SIG-M5 treated with dmso at 0.1 percent for 504 hours (cell line): ENCODE measurements around the gene MID2.
"Not testable (repeated sequence)": the region's sequence is repeated elsewhere in the genome, so short reads cannot be mapped to it uniquely, and the experiment has no call there.

Experiments
- DNase-seq: peaks from one replicate; lab custom pipeline; 2025; ENCODE audit not compliant: unreplicated experiment; lab: John Stamatoyannopoulos, UW

The MID2 gene, protein sequence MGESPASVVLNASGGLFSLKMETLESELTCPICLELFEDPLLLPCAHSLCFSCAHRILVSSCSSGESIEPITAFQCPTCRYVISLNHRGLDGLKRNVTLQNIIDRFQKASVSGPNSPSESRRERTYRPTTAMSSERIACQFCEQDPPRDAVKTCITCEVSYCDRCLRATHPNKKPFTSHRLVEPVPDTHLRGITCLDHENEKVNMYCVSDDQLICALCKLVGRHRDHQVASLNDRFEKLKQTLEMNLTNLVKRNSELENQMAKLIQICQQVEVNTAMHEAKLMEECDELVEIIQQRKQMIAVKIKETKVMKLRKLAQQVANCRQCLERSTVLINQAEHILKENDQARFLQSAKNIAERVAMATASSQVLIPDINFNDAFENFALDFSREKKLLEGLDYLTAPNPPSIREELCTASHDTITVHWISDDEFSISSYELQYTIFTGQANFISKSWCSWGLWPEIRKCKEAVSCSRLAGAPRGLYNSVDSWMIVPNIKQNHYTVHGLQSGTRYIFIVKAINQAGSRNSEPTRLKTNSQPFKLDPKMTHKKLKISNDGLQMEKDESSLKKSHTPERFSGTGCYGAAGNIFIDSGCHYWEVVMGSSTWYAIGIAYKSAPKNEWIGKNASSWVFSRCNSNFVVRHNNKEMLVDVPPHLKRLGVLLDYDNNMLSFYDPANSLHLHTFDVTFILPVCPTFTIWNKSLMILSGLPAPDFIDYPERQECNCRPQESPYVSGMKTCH

DNA sequence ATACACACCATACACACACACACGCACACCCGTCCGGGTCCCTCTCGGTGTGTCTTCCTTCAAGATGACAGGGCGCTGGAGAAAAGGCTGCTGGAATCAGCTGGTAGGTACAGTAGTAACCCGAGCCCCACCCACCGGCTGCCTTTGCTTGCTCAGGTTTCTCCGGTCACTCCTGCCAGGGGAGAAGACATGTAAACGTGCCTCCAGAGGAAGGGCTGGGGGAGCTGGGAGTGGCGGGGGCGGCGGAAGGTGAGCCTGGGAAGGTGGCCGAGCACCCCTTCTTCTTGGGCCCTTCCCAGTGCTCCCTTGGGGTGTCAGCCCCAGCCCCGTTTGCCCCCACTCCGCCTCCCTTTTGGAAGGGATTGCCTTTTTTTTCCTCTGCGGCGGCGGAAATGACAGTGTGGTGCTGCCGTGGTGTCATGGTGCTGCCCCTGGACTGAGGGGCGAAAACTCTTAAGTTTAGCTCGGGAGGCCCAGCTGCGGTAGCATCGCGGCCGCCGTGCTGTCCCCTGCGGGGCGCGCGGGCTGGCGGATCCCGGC is at the start of gene MID2:
TSS of gene MID2 (plus strand) at position 169 of the 540 bp plus-strand sequence. CDS start 561 bp downstream, outside the sequence.
- DNase-seq = no peak

DNA sequence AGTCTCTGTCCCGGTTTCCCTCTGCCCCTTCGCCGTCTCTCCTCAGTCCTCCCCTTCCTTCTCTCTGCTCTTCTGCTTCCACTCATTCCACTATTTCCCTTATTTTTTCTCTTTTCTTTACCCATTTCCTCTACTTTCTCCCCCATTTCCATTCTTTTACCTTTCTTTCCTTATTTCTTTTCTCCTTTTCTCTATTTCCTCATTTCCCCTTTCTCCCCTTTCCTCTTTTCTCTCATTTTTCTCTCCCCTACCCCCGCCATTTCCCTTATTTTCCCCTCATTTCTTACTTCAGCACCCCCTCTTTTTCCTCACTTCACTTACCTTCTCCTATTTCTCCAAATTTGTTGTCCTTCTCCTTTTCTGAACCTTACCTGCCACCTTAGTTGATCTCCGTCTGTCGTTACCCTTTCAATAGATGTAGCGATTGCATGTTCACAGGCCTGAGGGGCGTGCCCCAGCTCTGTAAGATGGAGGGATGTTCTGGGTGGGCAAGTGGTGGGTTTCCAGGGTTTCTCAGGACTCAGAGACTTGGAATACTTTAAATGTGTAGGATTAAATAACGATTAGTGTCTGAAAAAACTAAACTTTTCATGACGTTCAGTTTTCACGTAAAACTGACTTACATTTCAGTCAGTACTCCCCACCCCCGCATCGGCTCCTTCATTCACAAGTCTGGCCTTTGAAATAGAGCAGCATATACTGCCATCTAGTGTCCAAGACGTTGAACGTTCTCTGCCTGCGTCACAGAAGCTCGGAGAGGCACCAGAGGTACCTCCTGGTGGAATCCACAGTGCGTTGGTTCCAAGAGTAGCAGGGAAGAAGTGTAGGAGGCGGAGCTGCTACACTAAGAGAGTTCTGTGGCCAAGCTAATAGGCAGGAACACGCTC is 48.8 kb upstream of the MID2 start:
- peak; percentile 86 for DNase-seq

DNA sequence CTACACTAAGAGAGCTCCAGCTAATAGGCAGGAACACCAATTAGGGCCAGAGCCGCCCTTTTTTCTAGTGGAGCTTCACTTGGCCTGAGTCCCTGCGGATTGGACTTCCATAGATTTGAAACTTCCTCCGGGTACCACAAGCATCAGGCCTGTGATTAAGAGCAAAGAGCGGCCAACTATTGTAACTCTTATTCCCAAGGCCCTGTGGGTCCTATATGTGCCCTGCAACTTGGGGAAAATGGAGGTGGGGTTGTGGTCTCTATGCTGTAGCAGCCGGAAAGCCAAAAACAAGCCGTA is 48.2 kb upstream of the MID2 start, which contains the start of gene NCBP2L:
TSS of gene NCBP2L (plus strand) at position 198 of the 297 bp plus-strand sequence. CDS start 16,488 bp downstream, outside the sequence.
- no peak for DNase-seq

DNA sequence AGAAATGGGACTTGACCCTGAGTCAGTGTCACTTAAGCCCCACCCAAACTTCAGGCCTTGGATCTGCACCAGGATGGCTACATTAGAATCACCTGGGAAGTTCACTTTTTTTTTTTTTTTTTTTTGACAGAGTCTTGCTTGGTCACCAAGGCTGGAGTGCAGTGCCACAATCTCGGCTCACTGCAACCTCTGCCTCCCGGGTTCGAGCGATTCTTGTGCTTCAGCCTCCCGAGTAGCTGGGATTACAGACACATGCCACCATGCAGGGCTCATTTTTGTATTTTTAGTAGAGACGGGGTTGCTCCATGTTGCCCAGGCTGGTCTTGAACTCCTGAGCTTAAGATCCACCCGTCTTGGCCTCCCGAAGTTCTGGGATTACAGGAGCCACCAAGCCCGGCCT is 45.1 kb upstream of the MID2 start:
- no peak for DNase-seq

DNA sequence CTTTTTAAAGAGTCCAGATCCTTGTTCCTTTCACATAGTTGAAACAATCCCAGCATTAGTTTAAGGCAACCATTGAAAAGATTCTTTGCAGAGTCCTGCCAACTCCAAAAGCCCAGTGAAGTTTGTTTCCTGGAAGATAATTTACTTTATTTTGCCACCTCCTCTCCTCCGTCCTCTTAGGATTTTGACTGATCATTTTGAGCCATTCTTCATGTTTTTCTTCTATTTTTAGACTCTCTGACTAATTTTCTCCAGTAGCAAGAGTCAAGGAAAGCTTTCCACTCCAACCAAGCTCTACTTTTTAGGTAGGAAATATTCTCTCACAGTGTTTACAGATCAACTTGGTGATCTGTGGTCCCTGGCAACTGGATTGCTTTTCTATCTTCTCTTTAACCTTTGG is 37.8 kb upstream of the MID2 start:
- DNase-seq = no peak

DNA sequence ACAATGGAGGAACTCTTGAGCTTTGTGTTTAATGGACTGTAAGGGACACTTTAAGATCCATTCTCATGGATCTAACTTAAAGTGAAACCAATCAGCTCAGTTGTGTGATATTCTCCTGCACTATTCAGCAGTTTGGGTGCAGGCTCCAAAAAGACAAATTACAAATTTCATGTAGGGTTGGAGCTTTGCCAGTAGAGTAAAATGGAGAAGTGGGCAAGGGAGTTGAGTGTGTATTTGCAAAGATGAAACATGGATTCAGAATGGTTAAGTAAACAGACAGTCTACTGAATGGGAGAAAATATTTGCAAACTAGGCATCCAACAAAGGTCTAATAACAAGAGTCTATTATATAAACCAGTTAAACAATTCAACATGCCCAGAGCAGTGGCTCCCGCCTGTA is 21.2 kb upstream of the MID2 start:
- no peak for DNase-seq

DNA sequence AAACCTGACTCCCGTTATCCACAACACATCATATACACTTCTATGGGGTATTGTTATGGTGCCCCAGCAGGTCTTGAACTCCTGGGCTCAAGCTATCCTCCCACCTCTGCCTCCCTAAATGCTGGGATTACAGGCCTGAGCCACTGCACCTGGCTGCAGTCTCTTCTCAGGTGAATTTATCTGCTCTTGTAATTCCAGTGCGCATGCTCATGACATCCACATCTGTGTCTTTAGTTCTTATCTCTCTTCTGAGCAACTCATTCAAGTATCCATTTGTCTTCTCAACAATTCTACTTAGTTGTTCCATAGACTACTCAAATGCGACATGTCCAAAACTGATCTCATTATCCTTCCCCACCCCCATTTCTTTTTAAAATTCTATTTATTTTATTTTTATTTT is 20.5 kb upstream of the MID2 start:
- DNase-seq = no peak

DNA sequence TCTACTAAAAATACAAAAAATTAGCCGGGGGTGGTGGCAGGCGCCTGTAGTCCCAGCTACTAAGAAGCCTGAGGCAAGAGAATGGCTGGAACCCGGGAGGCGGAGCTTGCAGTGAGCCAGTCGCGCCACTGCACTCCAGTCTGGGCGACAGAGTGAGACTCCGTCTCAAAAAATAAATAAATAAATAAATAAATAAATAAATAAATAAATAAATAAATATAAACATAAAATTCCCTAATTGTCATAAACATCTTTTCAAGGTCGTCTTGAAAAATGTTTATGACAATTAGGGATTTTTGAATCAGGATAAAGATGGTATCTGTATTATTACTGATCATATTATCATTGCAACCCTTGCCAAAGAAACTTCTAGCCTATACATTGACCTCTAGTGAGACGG is 15.6 kb upstream of the MID2 start:
- DNase-seq = not testable (repeated sequence)

DNA sequence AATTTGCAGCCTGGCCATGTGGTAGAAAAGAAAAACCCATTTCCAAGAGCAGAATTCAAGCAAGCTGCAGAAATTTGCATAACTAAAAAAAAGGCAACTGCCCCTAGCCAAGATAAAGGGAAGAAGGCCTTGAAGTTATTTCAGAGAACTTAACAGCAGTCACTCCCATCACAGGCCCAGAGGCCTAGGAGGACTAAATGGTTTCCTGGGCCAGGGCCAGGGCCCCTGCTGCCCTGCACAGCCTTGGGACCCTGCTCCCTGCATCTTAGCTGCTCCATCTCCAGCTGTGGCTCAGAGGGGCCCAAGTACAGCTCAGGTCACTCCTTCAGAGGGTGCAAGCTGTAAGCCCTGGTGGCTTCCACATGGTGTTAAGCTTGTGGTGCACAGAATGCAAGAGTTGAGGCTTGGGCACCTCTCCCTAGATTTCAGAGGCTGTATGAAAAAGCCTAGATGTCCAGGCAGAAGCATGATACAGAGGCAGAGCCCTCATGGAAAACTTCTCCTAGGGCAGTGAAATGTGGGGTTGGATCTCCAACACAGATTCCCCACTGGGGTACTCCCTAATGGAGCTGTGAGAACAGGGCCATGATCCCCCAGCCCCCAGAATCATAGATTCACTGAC is 6.7 kb upstream of the MID2 start:
- no peak for DNase-seq

DNA sequence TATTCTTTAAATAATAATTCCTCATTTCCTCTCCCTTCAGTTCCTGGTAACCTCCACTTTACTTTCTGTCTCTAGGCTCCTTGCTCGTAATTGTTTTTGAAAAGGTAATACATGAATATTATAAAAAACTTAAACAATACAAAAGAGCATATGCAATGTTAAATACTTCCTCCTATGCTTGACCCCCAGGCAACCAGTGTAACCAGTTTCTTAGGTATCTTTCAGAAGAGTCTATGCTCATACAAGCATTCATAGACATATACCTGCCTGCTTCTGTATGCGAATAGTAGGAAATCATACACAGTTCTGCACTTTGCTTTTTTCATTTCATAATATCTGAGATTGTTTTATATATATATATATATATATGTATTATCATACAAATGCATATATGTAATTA is 2.6 kb upstream of the MID2 start:
- no peak for DNase-seq

DNA sequence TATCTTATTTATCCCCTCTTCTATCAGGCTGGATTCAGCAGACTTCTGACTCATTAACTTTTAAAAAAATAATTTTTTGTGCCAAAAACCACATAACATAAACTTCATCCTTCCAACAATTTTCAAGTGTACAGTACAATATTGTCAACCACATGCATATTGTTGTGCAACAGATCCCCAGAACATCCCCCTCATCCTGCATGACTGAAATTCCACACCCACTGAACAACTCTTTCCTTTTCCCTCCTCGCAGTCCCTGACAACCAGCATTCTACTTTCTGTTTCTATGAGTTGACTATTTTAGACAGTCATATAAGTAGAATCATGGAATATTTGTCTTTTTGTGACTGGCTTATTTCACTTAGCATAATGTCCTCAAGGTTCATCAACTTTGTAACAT is 2.2 kb upstream of the MID2 start:
- DNase-seq = no peak

DNA sequence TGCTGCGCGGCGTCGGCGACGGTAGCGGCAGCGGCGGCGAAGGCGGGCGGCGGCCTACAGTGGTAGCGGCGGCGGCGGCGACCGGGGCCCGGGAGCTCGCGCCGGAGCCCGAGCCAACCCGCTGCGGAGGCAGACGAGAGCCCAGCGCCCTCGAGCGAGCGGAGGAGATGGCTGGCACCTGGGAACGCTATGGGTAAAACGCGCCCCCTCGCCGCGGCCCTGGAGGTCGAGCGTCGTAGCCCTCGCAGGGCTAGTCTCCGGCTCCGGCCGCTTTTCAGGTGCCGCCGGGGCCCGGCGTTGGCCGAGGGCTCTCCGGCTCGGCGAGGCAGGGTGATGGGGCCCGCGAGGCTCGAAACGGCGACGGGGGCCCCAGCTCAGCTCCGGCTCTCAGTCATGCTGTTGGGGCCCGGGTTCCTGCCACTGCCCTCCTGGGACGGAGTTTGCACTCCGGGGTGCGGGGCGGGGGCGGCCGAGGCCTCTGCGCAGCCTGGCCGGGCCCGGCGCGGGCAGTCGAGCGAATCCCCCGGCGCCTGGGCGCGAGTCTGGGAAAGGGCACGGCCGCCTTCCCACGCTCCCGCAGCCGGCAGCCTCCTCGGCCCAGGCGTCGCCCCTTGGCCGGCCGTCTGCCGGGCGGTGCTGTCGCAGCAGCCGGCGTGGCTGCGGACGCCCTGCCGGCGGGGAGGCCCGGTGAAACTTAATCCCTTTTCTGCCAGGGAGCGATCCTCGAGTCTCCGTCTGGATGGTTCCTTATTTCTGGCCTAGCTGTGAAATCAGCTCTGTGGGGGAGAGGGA is 768 bp downstream of the MID2 start:
- DNase-seq = no peak

DNA sequence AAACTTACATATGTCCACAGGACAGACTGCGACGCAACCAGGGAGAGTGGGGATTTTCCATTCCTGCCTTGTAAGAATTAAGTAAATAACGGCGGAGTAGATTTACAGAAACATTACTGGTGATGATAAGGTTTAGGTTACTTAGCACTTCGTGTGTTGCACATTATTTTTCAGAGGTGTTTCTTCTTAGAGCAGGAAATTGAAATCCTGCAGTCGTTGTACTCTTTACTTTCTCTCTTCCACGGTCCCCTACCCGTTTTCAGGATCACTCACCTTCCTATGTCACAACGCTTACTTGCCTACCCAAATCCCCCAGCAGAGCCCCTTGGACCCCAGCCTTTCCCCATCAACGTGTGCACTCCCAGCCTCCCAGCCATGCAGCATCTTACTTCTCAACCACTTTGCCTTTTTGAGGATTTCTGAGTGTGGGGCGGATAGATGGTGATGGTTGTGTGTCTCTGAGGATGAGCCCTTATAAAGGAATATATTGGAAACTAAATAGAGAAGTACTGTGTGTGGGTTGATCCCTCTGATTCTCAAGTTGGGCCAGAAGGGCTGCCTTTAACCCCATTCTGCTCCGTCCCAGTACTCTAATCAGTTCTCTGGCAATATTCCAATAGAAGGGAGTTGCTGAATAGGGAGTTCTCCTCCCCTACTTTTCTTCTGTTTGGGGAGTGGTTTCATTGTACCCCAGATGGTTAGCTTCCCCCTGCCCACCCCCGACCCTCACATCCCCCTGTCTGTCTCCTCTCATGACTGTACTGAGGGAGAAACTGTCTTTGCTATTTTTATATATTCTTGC is 1.6 kb downstream of the MID2 start:
- DNase-seq = no peak

DNA sequence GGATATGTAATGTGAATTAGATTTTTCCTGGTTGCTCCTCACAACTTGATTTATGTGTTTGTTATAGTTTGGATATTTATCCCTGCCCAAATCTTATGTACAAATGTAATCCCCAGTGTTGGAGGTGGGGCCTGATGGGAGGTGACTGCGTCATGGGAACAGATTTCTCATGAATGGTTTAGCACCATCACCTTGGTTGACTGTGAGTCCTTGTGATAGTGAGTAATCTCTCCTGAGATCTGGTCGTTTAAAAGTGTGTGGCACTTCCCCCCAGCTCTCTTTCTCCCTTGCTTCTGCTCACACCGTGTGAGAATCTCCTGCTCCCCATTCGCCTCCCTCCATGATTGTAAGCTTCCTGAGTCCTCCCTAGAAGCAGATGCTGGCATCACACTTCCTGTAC is 2.2 kb downstream of the MID2 start:
- DNase-seq = no peak

DNA sequence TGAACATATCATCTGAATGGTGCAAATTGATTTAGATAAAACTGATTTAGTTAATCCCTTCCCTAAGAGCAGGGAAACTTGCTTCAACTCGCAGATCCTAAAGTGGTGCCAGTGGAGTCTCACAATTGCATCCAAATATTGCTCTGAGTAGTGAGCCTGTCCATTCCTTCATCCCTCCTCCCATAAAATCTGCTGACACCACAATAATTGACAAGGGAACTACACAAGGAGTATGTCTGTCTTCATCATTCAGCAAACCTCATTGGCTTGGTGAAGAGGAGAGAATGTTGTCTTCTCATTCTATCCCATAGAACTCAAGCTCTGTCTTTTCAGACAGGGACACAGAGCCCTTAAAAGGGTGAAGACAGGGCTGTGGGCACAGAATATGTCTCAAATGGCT is 4.2 kb downstream of the MID2 start:
- no peak for DNase-seq

DNA sequence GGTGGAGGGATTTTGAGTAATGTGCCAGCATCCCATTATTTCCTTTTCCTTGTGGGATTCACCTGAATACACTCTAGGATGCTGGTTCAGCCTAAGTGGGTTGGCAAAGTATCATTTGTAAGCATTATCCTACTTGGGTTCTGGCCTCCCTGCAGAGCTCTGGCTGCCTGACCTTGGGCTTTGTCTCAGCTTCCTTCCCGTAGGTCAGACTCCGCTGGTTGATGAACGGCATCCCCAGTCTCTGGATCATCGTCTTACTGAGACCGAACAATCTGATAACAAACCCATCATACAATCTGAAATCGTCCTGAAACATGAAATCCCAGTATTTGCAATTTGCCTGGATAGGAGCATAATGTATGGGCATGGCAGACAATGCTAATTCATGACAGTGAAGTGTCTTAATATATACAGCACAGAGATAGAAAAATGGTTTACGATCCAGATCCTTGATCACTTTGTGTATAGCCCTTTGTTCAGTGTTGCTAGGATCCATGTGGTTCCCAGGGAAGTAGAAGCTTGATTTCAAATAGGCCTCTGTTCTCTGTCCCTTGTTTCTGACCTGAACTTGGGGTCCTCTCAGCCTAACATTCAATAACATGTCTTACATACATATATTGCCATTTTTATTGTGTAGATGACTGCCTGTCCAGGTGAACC is 5.5 kb downstream of the MID2 start:
- no peak for DNase-seq

DNA sequence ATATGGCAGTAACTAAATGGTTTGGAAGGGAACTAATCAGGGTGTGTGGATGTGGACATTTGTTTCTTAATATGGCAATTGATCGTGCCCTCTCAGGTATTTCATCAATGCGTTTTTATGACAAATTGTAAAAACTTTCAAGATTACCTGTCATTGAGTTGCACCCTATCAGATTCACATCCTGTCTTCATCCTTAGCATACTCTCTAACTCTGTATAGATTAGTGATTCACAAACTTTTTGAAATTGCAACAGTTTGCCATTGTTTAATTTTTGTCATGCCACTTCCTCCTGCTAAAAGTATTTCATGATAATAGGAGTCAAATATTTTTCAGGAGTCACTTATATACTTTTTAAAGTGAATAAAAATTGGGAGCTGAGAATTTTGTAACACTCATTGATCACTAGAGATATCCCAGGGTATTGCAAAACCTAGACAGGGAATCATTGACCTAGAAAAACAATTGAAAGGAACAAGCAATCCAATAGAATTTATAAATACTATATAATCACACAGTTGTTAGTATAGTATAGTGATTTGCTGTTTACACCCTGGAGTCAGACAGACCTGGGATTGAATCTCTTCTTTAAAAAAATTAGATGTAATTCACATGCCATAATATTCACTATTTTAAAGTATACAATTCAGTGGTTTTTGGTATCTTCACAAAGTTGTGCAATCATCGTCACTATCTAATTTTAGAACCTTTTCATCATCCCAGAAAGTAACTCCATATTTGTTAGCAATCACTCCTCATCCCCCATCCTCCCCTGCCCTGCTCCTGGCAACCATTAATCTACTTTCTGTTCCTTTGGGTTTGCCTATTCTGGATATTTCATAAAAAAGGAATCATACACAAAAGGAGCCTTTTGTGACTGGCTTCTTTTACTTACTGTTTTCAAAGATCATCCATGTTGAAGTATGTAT is 8.9 kb downstream of the MID2 start:
- DNase-seq = no peak

DNA sequence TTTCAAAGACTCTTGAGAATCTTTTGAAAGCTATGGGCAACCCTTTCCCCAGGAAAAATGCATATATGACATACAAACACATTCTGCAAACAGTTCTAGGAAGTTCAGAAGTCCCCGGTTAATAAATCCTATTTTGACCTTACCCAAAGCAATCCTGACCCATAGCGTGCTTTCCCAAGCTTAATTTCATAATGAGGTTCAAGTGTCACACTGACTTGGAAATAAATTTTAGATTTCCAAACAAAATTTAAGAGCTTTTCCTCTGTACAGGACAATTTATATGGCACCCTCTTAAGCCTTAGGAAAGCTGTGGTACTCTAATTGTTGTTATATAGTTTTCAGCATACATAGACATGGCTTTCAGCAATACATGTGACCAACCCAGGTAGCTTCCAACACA is 11.3 kb downstream of the MID2 start:
- no peak for DNase-seq
